HepG2 (cell line): ENCODE results near the gene RASA4. TPM values are rescaled to one million over a fixed set of nuclear protein-coding genes. Genes with fewer than 3 reads are reported as not detected.
A peak's percentile ranks its signal among the peaks of the same experiment; 100 is the strongest.
"Not testable (repeated sequence)": the region's sequence is repeated elsewhere in the genome, so short reads cannot be mapped to it uniquely, and the experiment has no call there.

Source experiments
- ATAC-seq: fragments of 200-7000 bp; cut with Tn5 transposase; 3 replicates; pipeline ENCODE4 v1.9.1; 2020; ENCODE audit warnings: mild to moderate bottlenecking, moderate library complexity
- BruUV-seq: library from RNA; stranded (reverse); fragments of 400-500 nt; replicated peaks from 2 replicates; lab custom pipeline; 2021; lab: Mats Ljungman, UMichigan
- CTCF ChIA-PET: fragments of 300-600 bp; formaldehyde crosslinking; extraction: SDS; loops from one replicate; lab custom pipeline; 2021; ENCODE audit warnings: low total read pairs, inconsistent platforms, low intra/inter-chr PET ratio; lab: Yijun Ruan, JAX
- POLR2A ChIA-PET: fragments of 350-600 bp; sonication (Branson Sonifier 250); formaldehyde crosslinking; loops from one replicate; lab custom pipeline; 2020; ENCODE audit warnings: antibody characterized with exemption, inconsistent platforms; lab: Yijun Ruan, JAX
- DNase-seq: peaks from one replicate; pipeline ENCODE4 v3.0.0-alpha.2; 2015; ENCODE audit warnings: low spot score
- FAIRE-seq: peaks from 3 replicates; lab custom pipeline; 2011; peaks lifted over from hg19 to GRCh38; lab: Jason Lieb, UNC
- H2AFZ ChIP-seq: one replicate; pipeline ENCODE4 v1.6.1; 2011; ENCODE audit warnings: low read length, inconsistent platforms
- H3K27ac ChIP-seq: fragments of 300-600 bp; 3 replicates; pipeline ENCODE4 v1.8.0; 2011; ENCODE audit warnings: mixed run types, mild to moderate bottlenecking, mixed read lengths, low read length, inconsistent platforms; ENCODE audit not compliant: insufficient read depth; ENCODE audit errors: extremely low read length
- H3K27me3 ChIP-seq, 2 experiments: fragments of 200-600 bp in 1 of 2; 2 replicates in 1 of 2; 3 replicates in 1 of 2; pipeline versions ENCODE4 v1.6.0 to v1.8.0; 2011; ENCODE audit warnings: low read length in 2 of 2, mild to moderate bottlenecking in 2 of 2, moderate library complexity in 2 of 2, inconsistent platforms in 1 of 2; ENCODE audit not compliant: insufficient read depth in 2 of 2, control insufficient read depth in 1 of 2
- H3K36me3 ChIP-seq, 2 experiments: fragments of 200-600 bp in 1 of 2; replicated peaks in 1 of 2; 2 replicates in 1 of 2; 3 replicates in 1 of 2; pipeline versions ENCODE4 v1.5.1 to v1.8.0; 2011; ENCODE audit warnings: low read length in 2 of 2, inconsistent platforms in 1 of 2; ENCODE audit not compliant: insufficient read depth in 2 of 2, control insufficient read depth in 1 of 2
- H3K4me1 ChIP-seq: 2 replicates; pipeline ENCODE4 v1.5.1; 2012; ENCODE audit warnings: low read length, inconsistent platforms; ENCODE audit not compliant: insufficient read depth
- H3K4me2 ChIP-seq: 2 replicates; pipeline ENCODE4 v1.6.0; 2011; ENCODE audit warnings: low read depth, low read length, inconsistent platforms
- H3K4me3 ChIP-seq, 3 experiments: fragments of 200-600 bp in 1 of 3; sonication (generic), shearing (Covaris generic) in 1 of 3; replicated peaks in 1 of 3; 2 replicates each; pipeline ENCODE4 v1.5.1; 2011 to 2016; ENCODE audit warnings: low read length in 3 of 3, inconsistent platforms in 2 of 3, low read depth in 2 of 3, mild to moderate bottlenecking in 2 of 3, control low read depth in 1 of 3, mixed read lengths in 1 of 3; ENCODE audit not compliant: insufficient read depth in 1 of 3
- H3K79me2 ChIP-seq: one replicate; pipeline ENCODE4 v1.6.1; 2011; ENCODE audit warnings: low read length, inconsistent platforms; ENCODE audit not compliant: insufficient read depth
- H3K9ac ChIP-seq: 2 replicates; pipeline ENCODE4 v1.6.0; 2011; ENCODE audit warnings: mild to moderate bottlenecking, low read depth, low read length, inconsistent platforms; ENCODE audit not compliant: insufficient read depth
- H3K9me3 ChIP-seq: 2 replicates; pipeline ENCODE4 v1.5.1; 2012; ENCODE audit warnings: mild to moderate bottlenecking, low read length
- H4K20me1 ChIP-seq: 2 replicates; pipeline ENCODE4 v1.6.0; 2011; ENCODE audit warnings: inconsistent platforms, mild to moderate bottlenecking, low read length, moderate library complexity; ENCODE audit not compliant: insufficient read depth
- WGBS: methylation state at CpG from one replicate; pipeline ENCODE4 v1.1.6; 2017; ENCODE audit warnings: low lambda C conversion rate; 5-methylcytosine and 5-hydroxymethylcytosine counted together
- in situ Hi-C: cut with HindIII; loops from 2 replicates; pipeline ENCODE4 v1.10.0; 2017; ENCODE audit warnings: low pct_unique_long_range_greater_than_20kb; ENCODE audit not compliant: extremely low pct_ligation_motif_present
- intact Hi-C: fragments of 100-400 bp; cut with micrococcal nuclease; formaldehyde crosslinking; loops from one replicate; pipeline ENCODE4 v1.10.0; 2022; ENCODE audit not compliant: unreplicated experiment
- polyA plus RNA-seq, 8 experiments: library from polyadenylated mRNA; depleted of rRNA in 3 of 8; stranded (reverse) in 7 of 8; unstranded in 1 of 8; fragments of >200 nt; fragmentation: Illumina TruSeq in 4 of 8; extraction: Trizol in 4 of 8; gene quantifications; 2 replicates each; pipeline versions ENCODE4 v1.2.1 to v1.2.3, GENCODE V29; 2011 to 2016; ENCODE audit warnings: low read depth in 4 of 8, missing spikeins in 1 of 8, mixed read lengths in 1 of 8; ENCODE audit not compliant: insufficient read depth in 1 of 8
- small RNA-seq, 3 experiments: library from RNA; depleted of rRNA; stranded (forward); fragments of <200 nt; gene quantifications; one replicate each; pipeline ENCODE3, GENCODE V24; 2012; ENCODE audit warnings: low read depth in 2 of 3, low replicate concordance in 1 of 3; ENCODE audit not compliant: insufficient read length in 3 of 3, insufficient read depth in 2 of 3
- total RNA-seq, 5 experiments: library from RNA; depleted of rRNA; stranded (reverse); fragments of >200 nt; fragmentation: Illumina TruSeq; extraction: Trizol; gene quantifications; 2 replicates each; pipeline ENCODE4 v1.2.3, GENCODE V29; 2016; ENCODE audit warnings: low read depth in 1 of 5

Gene RASA4
- total and polyA plus RNA-seq, 2 of the 13 experiments (the other 11 are each of a cell fraction or from before 2014, with no cell fraction given): 1.1 to 1.6 TPM

DNA sequence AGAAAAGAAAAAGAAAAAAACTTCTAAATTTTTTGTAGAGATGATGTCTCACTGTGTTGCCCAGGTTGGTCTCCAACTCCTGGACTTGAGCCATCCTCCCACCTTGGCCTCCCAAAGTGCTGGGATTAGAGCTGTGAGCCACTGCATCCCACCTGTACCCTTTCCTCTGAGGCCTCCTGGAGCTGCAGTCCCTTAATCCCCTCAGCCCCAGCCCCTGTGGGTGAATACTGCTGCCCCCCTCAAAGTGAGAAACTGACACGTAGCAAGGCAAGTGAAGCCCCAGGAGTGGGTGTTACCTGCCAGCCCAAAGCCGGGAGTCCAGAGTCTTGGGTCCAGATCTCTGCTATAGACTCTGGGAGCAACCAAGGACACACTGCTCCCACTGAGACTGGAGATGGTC lies 91.8 kb downstream of the RASA4 start:
- FAIRE-seq, in situ Hi-C loops, CTCF ChIA-PET, H3K4me3 ChIP-seq, BruUV-seq, POLR2A ChIA-PET, H3K27me3 ChIP-seq, H3K9me3 ChIP-seq, H3K79me2 ChIP-seq, H3K27ac ChIP-seq, H3K36me3 ChIP-seq, H2AFZ ChIP-seq, intact Hi-C loops, H4K20me1 ChIP-seq, H3K9ac ChIP-seq, H3K4me2 ChIP-seq, DNase-seq, H3K4me1 ChIP-seq: not testable (repeated sequence)
- WGBS: no CpG with 5 or more reads among the region's 2 CpGs
- peak; percentile 10 for ATAC-seq

Small RNAs within 50 kb of the gene (small RNA-seq; reads per million reads assigned to genes)
- gene UPK3BL1: 0 reads per million in 3 experiments

Other genes with a start within 250 kb of the RASA4 start
- gene PRKRIP1, start 220.4 kb downstream of the RASA4 start, total RNA-seq (2016; rRNA removed; fragmentation: Illumina TruSeq; extraction: Trizol): 13.2 and 16.8 TPM in 2 replicates
- gene PRKRIP1, start 220.4 kb downstream of the RASA4 start, polyA plus RNA-seq (2011; rRNA removed): 13.2 and 16.4 TPM in 2 replicates
- gene ORAI2, start 183.2 kb downstream of the RASA4 start, total RNA-seq (2016; rRNA removed; fragmentation: Illumina TruSeq; extraction: Trizol): 6.0 and 6.1 TPM in 2 replicates
- 3.0 and 5.6 TPM in 2 replicates for gene ORAI2, start 183.2 kb downstream of the RASA4 start, polyA plus RNA-seq (2011; rRNA removed)
- gene ALKBH4, start 151.9 kb downstream of the RASA4 start, total RNA-seq (2016; rRNA removed; fragmentation: Illumina TruSeq; extraction: Trizol): 8.7 and 8.8 TPM in 2 replicates
- gene ALKBH4, start 151.9 kb downstream of the RASA4 start, polyA plus RNA-seq (2011; rRNA removed): 2.6 and 3.4 TPM in 2 replicates
- gene LRWD1, start 151.8 kb downstream of the RASA4 start, total RNA-seq (2016; rRNA removed; fragmentation: Illumina TruSeq; extraction: Trizol): 14.5 and 16.3 TPM in 2 replicates
- gene LRWD1, start 151.8 kb downstream of the RASA4 start, polyA plus RNA-seq (2011; rRNA removed): 8.5 and 12.7 TPM in 2 replicates
- 35.2 and 41.2 TPM in 2 replicates for gene POLR2J, start 137.8 kb downstream of the RASA4 start, total RNA-seq (2016; rRNA removed; fragmentation: Illumina TruSeq; extraction: Trizol)
- 62.1 and 71.4 TPM in 2 replicates for gene POLR2J, start 137.8 kb downstream of the RASA4 start, polyA plus RNA-seq (2011; rRNA removed)
- gene RASA4B, start 99.0 kb downstream of the RASA4 start, total RNA-seq (2016; rRNA removed; fragmentation: Illumina TruSeq; extraction: Trizol): 0.48 and 0.82 TPM in 2 replicates
- gene RASA4B, start 99.0 kb downstream of the RASA4 start, polyA plus RNA-seq (2011; rRNA removed): 1.3 and 2.6 TPM in 2 replicates
- 0.79 and 2.4 TPM in 2 replicates for gene UPK3BL2, start 73.1 kb downstream of the RASA4 start, total RNA-seq (2016; rRNA removed; fragmentation: Illumina TruSeq; extraction: Trizol)
- 7.9 and 8.9 TPM in 2 replicates for gene UPK3BL2, start 73.1 kb downstream of the RASA4 start, polyA plus RNA-seq (2011; rRNA removed)
- not detected in 2 replicates for gene SPDYE2, start 65.5 kb downstream of the RASA4 start, total RNA-seq (2016; rRNA removed; fragmentation: Illumina TruSeq; extraction: Trizol)
- gene SPDYE2, start 65.5 kb downstream of the RASA4 start, polyA plus RNA-seq (2011; rRNA removed): not detected in 2 replicates
- 24.0 and 28.0 TPM in 2 replicates for gene POLR2J3, start 44.2 kb downstream of the RASA4 start, total RNA-seq (2016; rRNA removed; fragmentation: Illumina TruSeq; extraction: Trizol)
- gene POLR2J3, start 44.2 kb downstream of the RASA4 start, polyA plus RNA-seq (2011; rRNA removed): 34.2 and 36.5 TPM in 2 replicates
- gene UPK3BL1, start 26.0 kb upstream of the RASA4 start, total RNA-seq (2016; rRNA removed; fragmentation: Illumina TruSeq; extraction: Trizol): 3.5 and 6.3 TPM in 2 replicates
- 13.8 and 20.5 TPM in 2 replicates for gene UPK3BL1, start 26.0 kb upstream of the RASA4 start, polyA plus RNA-seq (2011; rRNA removed)
- not detected in 2 replicates for gene SPDYE2B, start 33.6 kb upstream of the RASA4 start, total RNA-seq (2016; rRNA removed; fragmentation: Illumina TruSeq; extraction: Trizol)
- gene SPDYE2B, start 33.6 kb upstream of the RASA4 start, polyA plus RNA-seq (2011; rRNA removed): not detected in 2 replicates
- gene POLR2J2, start 54.9 kb upstream of the RASA4 start, total RNA-seq (2016; rRNA removed; fragmentation: Illumina TruSeq; extraction: Trizol): 0.22 and 1.6 TPM in 2 replicates
- gene POLR2J2, start 54.9 kb upstream of the RASA4 start, polyA plus RNA-seq (2011; rRNA removed): 2.7 and 2.8 TPM in 2 replicates
- 11.6 and 12.9 TPM in 2 replicates for gene FAM185A, start 132.2 kb upstream of the RASA4 start, total RNA-seq (2016; rRNA removed; fragmentation: Illumina TruSeq; extraction: Trizol)
- 5.0 and 5.4 TPM in 2 replicates for gene FAM185A, start 132.2 kb upstream of the RASA4 start, polyA plus RNA-seq (2011; rRNA removed)